Ammon's horn (tissue), 1 donor: Measurements from ENCODE around the gene GDF7.

Experiments used
- DNase-seq: peaks from one replicate; pipeline ENCODE4 v3.0.0-alpha.2; 2016; ENCODE audit warnings: low spot score

Gene GDF7

DNA sequence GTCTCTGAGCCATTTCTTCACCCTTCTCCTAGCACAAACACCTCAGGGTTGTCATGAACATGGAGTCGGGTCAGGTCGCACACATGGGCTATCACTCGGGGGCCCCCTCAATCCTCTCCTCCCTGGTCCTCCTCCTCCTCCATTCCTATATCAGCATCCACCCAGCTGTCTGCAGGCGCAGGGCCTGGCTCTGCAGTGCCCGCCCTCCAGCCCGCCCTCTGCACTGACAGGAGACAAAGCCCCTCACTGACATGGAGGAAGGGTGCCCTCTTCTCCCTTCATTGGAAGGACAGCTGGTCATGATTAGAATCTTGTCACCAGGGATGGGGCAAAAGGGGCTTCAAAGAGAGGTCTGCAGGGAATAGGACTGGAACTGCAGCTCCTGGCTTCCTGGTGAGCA, 37.8 kb upstream of the GDF7 start:
- no peak for DNase-seq

DNA sequence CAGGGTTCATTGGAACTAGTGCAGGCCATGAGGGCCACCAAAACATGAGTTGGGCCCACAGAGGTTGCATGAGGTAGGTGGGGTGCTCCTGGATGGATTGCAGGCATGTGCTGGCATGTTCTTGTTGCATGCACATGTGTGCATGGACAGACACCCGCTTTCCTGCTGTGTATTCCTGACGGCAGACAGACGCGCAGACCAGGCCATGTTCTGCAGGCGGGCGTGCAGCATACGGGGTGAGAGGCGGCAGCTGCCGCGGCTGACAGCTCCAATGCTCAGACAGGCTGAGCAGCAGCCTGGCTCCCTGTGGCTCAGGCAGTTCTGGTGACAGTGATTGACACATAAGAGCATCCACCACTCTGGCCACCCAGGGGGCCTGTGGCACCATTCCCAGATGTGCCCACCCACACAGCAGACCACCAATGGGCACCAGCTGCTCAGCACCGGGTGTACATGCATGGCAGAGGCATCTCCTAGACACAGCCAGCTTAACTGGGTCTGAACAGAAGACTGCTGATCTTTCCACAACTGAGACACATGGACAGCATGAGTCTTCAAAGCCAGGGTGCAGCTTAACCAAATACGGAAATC, 37.3 kb upstream of the GDF7 start:
- peak; percentile 66 for DNase-seq

DNA sequence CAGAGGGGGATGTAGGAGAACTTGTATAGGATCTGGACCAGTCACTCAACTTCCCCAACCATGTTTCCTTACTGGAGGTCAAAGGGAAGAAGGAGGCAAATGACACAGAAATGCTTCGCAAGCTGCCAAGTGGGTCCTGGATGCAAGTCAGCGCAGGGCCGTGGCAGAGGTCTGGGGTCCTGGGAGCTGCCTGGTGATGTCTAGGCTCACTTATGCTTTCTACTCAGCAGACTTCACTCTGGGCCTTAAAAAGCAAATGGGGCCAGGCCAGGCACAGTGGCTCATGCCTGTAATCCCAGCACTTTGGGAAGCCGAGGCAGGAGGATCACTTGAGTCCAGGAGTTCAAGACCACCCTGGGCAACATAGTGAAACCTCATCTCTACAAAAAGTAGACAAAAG, 36.0 kb upstream of the GDF7 start:
- no peak for DNase-seq

DNA sequence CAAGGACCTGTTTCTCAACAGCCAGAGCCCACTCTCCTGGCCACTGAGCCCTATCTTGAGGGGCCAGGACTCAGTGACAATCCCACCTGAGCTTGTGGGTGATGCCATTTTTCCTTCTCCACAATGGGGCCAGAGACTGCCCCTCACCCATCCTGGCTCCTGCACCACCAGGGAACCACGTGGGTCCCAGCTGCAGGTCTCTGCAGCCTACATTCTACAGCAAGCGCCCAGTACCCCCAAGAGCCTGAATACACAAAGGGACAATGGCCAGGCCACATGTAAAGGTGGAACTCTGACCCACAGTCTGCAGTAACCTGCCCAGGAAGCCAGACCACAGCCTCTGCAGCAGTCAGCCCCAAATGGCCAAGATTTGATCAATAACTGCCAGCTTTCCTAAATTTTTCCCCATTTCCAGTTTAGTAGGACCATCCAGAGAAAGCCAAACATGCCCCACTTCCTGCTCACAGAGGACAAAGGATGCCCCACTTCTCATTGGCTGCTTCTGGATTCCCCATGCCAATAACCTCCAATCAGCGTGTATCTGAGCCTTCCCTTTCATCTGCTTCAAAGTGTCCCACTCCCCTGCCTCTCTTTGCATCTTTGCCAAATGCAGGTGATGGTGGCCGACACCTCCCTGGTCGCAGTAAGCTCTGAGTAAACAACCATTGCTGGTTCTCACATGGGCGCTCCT, 35.2 kb upstream of the GDF7 start:
- no peak for DNase-seq

DNA sequence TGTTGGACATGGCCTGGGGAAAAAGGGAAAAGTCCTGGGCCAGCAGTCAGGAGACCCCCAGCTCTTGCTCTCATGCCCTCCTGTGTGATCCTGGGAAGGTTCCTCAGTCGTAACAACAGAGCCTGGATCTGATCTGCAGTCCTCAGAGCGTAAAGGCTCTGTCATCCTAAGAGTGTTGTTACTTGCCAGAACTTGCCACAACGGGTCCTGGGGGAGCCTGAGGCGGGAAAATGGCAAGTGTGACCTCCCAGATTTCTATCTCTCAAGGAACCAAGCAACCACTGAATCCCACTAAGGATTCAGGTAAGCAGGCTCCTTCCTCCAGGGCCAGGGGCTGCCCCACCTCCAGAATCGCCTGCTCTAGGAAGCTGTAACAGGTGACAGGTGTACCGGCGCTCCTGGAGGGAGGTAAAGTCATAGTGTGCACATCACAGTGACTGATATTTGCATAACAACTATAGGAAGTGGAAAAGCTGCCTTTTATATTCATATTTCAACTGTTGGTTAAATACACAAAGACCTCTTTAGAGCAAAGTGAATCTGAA, 34.4 kb upstream of the GDF7 start:
- no peak for DNase-seq

DNA sequence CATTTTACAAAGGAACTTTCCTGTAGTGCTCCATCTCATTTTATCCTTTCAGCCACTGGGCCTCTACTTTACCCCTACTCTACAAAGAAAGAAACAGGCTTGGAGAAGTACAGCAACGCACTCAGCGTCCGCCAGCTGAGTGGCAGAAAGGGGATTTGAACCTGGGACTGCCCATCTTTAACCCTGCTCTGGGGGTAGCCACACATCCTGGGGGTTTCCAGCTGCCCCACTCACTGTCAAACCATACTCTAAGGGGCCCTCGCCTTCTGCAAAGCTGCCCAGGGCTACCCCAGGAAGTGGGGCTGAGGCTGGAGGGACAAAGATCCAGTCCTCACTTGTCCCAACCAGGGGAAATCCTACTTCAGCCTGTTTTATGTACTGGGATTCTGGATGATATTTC, 33.9 kb upstream of the GDF7 start:
- no peak for DNase-seq

DNA sequence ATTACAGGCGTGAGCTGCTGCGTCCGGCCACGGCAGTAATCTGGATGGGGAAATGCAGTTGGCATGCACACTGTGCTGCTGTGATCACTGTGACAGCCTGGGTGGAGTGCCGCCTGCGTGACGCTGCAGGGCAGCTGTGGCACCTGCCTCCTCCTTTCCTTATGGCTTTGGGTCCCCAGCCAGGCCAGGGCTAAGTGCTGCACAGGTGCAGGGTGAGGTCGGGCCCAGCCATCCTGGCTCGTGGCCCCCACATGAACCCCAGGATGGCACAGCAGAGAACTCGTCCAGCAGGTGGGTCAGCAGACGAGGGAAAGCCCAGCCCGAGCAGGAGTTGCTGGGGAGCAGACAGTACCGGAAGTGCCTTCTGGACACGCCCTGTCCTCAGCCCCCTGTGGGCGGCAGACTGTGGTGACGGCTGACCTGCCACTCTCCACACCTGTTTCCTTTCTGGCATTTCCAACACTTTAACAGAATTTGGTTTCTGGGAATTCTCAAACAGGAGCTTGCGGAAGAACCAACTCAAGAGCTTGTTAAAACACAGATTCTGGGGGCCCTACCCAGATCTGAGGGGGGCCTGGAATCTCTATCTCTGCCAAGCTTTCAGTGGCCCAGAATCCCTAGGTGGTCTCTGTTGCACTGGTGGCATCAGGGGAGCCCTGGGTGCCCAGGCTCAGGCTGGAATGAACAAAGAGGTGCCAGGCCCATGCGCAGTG, 33.0 kb upstream of the GDF7 start:
- no peak for DNase-seq

DNA sequence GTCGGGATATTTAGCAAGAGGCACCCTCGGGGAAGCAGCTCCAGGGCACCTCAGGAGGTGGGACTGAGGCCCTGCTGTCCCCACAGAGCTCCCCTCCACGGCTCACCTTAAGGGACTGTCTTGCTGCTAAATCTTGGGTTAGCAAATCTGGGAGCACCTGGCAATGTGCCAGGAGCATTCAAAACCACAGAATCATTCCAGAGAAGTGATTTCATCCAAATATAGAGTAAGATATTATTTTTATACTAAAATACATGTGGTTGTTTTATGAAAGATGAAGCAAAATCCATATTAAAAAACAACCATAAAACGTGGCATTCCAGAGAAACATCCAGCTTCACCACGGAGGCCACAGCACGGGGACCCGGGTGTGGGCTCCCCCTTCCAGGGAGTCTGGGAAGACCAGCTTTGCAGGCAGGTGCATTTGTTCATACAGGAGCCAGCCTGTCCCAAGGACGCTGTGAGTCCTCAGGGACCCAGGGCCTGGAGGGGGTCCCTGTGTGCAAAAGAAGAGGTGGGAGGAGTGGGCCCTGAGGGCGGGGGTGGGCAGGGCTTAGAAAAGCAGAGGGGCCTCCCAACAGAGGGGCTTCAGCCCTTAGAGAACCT, 32.3 kb upstream of the GDF7 start:
- DNase-seq = no peak

DNA sequence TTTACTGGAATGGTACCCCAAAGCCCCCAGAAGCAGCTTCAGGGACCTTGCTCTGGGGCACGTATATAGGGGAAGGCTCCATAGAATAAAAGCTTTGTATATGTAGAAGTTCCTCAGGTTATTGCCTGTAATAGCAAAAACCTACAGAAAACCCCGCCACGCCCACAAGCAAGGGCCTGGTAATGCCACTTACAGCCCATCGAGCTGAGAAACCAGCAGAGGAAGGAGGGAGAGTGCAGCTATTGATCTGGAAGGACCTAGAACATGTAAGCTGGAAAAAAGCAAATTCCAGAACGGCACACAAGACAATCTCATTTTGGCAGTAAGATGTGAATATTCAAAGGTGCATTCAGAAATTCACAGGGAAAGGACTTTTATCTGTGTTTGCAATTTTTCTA, 31.8 kb upstream of the GDF7 start:
- DNase-seq = no peak

DNA sequence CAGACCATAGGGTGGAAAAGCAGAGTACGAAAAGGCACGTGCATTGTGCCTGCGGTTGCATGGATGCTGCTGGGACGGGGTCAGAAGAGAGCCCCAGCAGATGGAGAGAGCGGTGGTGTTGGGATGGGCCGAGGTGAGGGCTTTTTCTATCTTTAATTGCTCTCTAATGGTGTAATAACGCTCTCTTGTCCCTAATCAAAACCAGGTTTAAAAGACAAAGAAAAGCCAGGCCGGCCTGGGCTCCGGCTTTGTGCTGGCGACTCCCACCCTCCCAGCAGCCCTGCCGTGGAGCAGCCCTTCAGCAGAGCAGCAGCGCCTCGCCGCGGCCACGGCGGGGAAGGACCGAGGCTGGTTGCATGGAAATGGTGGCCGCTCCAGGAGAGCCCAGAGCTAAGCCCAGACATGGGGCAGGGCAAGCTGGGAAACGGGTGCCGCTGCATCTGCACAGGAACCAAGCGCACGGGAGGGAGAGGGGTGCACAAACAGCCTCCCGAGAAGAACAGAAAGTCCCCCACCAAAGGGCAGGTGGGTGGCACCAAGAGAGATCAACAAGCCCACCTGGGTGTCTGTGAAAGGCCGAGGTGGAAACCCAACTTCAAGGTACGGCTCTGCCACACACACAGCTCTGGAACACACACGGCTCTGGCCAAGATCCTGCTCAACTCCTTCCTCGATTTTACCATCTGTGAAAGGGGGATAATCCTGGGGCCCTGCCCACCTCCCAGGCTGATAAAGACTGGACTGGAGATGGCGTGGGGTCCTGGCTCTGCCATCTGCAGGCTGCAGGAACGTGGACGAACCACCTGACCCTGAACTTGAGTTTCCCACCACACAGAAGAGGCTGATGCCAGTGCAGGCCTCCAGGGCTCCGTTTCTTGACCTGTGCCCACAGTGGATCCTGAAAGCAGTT, 31.0 kb upstream of the GDF7 start:
- DNase-seq = peak; percentile 93

DNA sequence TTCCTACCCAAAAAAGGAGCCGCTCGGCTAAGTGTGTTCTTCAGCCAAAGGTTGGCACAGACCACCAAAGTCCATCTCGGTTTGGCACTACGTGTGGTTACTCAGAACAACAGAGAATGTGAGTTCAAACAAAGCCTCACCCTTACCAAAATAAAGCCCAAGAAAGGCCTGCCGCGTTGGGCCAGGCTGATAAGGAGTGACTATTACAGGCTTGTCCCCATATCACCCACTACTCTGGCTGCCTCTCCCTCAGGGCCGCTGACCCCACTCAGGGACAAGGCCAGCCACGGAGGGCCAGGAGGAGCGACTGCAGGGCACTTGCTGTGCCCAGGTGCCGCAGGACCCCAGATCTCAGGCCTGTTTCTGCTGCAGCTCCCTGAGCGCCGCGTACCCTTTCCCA, 29.8 kb upstream of the GDF7 start:
- DNase-seq = peak; percentile 59

DNA sequence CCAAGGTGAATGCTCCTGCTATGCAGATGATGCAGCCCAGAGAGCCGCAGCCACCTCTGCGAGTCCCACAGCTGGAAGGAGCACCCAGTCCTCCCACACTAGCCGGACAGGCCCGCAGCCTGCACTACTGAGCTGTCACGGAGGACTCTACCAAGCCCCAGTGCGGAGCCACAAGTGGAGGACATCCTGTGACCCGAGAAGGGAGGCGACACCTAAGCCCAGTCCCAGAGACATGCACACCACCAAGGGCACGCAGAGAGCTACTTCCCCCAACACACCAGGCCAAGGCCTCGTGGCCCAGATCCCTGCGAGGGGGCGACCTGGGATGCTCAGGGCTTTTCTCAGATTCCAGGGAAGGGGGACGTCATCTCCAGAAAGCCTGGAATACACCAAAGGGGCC, 28.9 kb upstream of the GDF7 start:
- no peak for DNase-seq

DNA sequence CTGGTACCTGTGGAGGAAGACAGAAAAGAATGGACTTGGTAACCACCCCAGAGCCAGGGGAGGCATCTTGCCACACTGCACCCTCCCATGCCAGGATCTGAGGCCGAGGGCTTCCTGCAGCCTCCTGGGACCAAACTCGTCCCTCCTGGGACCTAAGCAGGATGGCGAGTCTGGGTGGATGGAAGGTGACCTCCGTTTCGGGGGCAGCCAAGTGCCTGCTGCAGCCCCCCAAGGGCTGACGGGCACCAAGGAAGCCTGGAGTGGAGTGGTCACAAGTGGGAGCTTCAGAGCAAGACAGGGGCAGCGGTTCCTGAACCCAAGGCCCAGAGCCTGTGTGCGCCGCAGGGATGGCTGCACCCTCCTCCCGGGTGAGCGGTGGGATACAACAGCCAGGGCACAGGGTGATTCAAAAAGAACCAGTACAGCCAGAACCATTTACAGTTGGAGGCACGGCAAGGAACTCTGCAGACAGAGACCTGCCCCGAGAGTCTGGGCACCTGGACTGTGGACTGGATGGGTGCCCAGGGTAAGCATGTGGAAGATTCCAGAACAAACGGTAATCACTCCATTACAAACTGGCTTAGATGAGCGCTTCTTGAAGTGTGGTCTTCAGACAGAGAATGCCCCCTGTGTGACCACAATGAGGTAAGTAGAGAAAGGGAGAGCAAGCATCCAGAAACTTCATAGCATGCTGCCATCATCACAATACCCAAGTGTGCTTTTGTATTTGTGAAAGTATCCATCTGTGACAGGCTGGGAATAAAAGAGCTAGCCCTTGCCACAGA, 28.1 kb upstream of the GDF7 start:
- no peak for DNase-seq

DNA sequence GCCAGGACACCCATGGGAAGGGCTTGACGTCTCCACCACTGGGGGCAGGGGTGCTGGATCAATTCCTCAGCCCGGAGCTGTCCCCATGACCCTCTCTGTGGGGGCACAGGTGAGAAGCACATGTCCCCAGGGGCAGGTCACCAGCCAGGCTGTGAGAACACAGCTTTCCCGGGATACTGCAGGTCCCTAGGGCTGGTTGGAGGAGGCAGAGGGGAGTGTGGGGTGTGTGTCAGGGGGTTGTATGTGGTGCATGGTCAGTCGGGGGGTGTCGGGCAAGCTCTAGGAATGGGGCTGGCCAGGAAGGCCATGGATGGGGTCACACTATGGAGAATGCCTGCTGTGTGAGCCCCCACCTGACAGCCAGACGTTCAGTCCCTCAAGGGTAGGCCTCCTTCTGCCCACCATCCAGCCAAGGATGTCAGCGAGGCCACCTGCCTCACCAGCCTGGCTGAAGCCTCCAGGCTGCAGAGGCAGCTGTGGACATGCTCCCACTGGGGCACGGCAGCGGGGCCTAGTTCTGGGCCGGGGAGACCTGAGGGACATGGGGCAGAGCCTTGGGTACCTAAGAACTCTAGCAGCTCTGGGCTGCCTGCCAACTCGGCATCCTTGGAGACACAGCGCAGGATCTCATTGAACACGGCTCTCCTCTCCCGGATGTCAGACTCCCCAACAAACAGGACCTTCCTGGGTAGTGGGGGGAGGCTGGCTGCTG, 26.4 kb upstream of the GDF7 start:
- DNase-seq = peak; percentile 47

DNA sequence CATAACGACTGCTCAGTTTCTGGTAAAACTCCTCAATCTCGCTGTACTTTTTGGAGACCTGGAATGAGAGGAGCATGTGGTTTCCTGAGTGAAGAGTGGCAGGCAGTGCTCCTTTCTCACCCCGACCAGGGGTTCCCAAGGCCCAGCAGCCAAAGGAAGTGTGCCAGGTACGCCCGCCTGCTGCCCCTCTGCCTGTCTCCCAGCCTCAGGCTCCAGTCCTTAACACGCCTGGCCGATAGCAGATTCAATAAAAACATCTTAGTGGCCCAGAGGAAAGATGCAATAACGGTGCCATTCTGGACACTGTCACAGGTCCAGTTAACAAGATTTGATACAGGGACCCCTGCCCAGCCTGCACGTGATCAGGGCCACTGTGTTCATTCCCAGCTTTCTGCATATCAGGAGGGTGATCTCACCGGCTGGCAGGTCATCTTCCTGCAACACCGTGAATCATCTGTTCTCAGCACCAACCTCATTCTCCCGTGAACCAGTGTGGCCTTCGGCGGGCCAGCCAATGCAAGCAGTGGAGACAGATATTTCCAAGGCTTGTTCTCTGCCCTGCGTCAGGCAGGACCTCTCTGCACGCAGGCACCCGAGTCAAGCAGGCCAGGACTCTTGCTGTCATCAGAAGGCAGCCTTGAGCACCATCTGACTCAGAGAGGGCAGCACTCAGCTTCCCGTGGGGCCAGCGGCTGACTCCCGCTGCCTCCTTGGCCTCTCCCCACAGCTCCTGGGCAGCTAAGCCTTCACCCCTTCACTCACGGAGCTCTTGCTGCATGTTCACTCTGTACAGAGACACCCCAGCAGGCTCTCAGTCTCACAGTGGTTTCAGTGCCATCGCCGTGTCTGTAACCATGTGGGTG, 25.6 kb upstream of the GDF7 start:
- DNase-seq = no peak

DNA sequence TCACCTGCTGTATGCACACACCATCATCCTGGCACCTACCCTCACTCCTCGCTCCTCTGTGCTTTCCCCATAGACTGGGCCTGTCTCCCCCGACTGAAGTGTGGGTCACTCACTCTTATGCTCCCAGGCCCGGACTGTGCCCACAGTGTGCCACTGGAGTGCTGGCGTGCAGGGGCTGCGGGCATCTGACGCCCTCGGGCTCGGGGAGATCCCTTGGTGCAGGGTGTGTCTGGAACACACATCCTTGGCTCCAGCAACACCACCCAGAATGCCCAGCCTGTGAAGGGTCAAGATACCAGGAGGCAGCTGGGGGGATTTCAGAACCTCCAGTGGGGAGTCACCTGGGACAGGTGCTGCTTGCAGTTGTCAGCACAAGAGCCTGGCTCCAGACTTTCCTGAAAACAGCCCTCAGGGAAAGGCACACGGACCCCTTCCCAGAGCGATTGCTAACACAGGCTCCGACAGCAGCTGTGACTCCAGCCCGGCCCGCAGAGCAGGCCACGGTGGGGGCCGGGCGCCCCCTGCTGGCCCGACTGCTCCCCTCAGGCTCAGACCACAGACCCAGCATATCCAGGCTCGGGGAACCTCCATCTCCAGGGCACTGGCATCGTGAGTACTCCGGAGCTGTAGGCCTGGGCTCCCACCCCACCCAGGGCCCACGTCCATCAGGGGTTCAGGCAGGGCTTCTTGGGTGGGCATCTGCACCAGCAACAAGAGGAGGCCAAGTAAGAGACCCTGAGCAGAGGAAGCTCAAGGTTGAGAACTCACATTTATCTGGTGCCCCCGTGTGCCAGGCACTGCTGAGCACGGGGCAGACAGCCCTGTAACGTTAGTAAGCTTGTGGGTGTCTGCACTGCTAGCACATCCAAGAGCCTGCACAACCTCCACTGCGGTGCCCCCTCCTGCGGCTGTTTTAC, 24.6 kb upstream of the GDF7 start:
- peak; percentile 83 for DNase-seq

DNA sequence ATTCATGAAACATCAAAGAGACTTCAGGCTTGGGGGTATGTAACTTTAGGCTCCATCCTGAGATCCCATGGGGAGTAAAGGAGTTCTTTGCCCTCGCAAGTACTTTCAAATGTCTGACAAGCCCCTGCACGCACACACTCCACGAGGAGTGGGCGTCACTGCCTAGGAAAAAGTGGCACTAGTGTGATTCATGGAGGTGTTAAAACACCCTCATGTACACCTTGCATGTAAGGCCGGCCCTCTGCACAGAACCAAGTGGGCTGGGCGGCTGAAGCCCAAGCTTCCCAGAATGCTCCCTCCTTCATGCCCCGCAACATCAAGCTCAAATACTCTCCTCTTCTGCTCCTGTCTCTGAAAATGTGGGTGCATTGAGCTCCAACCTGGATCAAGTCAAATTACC, 23.9 kb upstream of the GDF7 start:
- no peak for DNase-seq

DNA sequence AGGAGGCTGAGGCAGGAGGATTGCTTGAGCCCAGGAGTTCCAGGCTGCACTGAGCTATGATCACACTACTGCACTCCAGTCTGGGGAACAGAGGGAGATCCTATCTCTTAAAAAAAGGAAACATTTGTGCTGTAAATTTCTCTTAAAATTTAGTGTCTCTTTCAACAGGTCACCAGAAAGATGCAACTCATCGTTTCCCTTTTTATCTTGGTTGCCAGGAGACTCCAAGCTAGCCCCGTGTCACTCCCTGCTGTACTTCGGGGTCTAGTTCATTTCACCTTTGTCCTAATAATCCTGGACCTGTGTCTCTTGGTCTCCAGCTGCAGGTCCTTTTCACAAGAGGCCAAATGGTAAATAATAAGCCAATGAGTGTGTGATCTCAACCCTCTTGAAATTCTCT, 23.1 kb upstream of the GDF7 start:
- no peak for DNase-seq
